ENCODE data around the gene LRATD1.

- TF ChIP-seq YY1 (IDR thresholded peaks at IDR 0.05; ENCODE audit: insufficient read depth, insufficient read length) (no peak), ZNF274 (IDR thresholded peaks at IDR 0.05; ENCODE audit: low read depth, low read length) (no peak)
Observed at GRCh38 chr2:14634182-14634488, 1.6 kb downstream of the LRATD1 start.

Data from NT2/D1 (cell line).